Prostate gland (tissue), 2 donors: ENCODE results near the gene PRDM16.

ENCODE experiments used
- CTCF ChIP-seq, 4 experiments: fragments of 200-600 bp in 2 of 4; fragments of 450-650 bp in 2 of 4; sonication (generic) in 2 of 4; IDR thresholded peaks; 1 replicate in 3 of 4; 2 replicates in 1 of 4; pipeline ENCODE4 v1.5.1; 2016 to 2019; ENCODE audit warnings: antibody characterized with exemption in 4 of 4, mild to moderate bottlenecking in 2 of 4, moderate library complexity in 2 of 4
- POLR2A ChIP-seq: fragments of 450-650 bp; IDR thresholded peaks from one replicate; pipeline ENCODE4 v1.6.1; 2016; ENCODE audit warnings: antibody characterized with exemption, mild to moderate bottlenecking

- TF ChIP-seq CTCF (IDR thresholded peaks at IDR 0.05) (no peak), POLR2A (no peak)
Observed at GRCh38 chr1:3431266-3431665, 362.3 kb downstream of the PRDM16 start.
